H1 (cell line): ENCODE measurements around the gene SLC9A7. TPM values are rescaled to one million over a fixed set of nuclear protein-coding genes. Genes with fewer than 3 reads are reported as not detected.

Experiments used
- CBX5 ChIP-seq: fragments of 300-800, 300-1000 bp; sonication (generic); IDR thresholded peaks from 2 replicates; pipeline ENCODE4 v1.7.1; 2016; ENCODE audit warnings: antibody characterized with exemption, low read length, low read depth
- CHD2 ChIP-seq: IDR thresholded peaks from 2 replicates; pipeline ENCODE4 v1.6.1; 2012; ENCODE audit warnings: low read length, improper control_type of control experiment
- JUN ChIP-seq: IDR thresholded peaks from 2 replicates; pipeline ENCODE4 v1.6.1; 2011; ENCODE audit warnings: low read depth, mild to moderate bottlenecking, improper control_type of control experiment, low read length
- POU5F1 ChIP-seq: IDR thresholded peaks from 2 replicates; pipeline ENCODE4 v1.6.1; 2011; ENCODE audit warnings: low read depth, mild to moderate bottlenecking, low read length, moderate library complexity
- RXRA ChIP-seq: IDR thresholded peaks from 2 replicates; pipeline ENCODE4 v1.6.1; 2011; ENCODE audit warnings: low read depth, mild to moderate bottlenecking, low read length, moderate library complexity; ENCODE audit not compliant: insufficient read depth
- SP1 ChIP-seq: IDR thresholded peaks from 2 replicates; pipeline ENCODE4 v1.6.1; 2011; ENCODE audit warnings: low read depth, low read length
- polyA plus RNA-seq, 7 experiments: library from polyadenylated mRNA; depleted of rRNA in 3 of 7; stranded (reverse) in 5 of 7; unstranded in 2 of 7; fragments of >200 nt in 5 of 7; fragments of 200-250 nt in 2 of 7; gene quantifications; 1 replicate in 5 of 7; 2 replicates in 1 of 7; 4 replicates in 1 of 7; pipeline versions ENCODE4 v1.2.1 to v1.2.3, GENCODE V29; 2011 to 2013; ENCODE audit warnings: missing spikeins in 2 of 7, mixed read lengths in 2 of 7
- total RNA-seq: library from RNA; stranded (reverse); fragmentation: NEBNext Ultra II Directional; extraction: Animal tissue kit (Norgen Biotek cat#: 25700); gene quantifications from 2 replicates; pipeline ENCODE4 v1.2.1, GENCODE V29; 2021

SLC9A7 gene
- total and polyA plus RNA-seq, 2 of the 8 experiments (the other 6 are each of a cell fraction or from before 2014, with no cell fraction given): 6.7 to 17.2 TPM

DNA sequence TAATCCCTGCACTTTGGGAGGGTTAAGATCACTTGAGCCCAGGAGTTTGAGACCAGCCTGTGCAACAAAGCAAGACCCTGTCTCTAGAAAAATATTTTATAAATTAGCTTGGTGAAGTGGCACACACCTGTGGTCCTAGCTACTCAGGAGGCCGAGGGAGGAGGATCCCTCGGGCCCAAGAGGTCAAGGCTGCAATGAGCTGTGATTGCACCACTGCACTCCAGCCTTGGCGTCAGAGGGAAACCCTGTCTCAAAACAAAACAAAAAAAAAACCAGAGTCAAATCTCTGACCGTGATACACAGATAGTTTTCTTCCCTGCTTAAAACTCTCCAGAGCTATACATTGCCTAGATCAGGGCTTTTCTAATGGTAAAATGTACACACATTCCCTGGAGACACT is 131.9 kb downstream of the SLC9A7 start (continued):
- TF ChIP-seq RXRA: no peak
- TF ChIP-seq SP1: no peak
- TF ChIP-seq CBX5: no peak
- TF ChIP-seq CHD2: no peak
- no peak for TF ChIP-seq POU5F1
- no peak for TF ChIP-seq JUN
